HepG2 (cell line): Measurements from ENCODE around the gene SRXN1. TPM values are rescaled to one million over a fixed set of nuclear protein-coding genes. Genes with fewer than 3 reads are reported as not detected.

Source experiments
- CC2D1A ChIP-seq: sonication (generic); formaldehyde crosslinking; IDR thresholded peaks from 2 replicates; pipeline ENCODE4 v1.8.1; 2023; ENCODE audit warnings: mild to moderate bottlenecking, missing genetic modification reagents
- CEBPZ ChIP-seq: IDR thresholded peaks from 2 replicates; pipeline ENCODE4 v1.6.1; 2012; ENCODE audit warnings: low read length, improper control_type of control experiment
- HMG20B ChIP-seq: conservative IDR thresholded peaks from 2 replicates; pipeline ENCODE4 v1.6.1; 2016; ENCODE audit warnings: missing genetic modification reagents, missing compliant biosample characterization
- MAF1 ChIP-seq: sonication (generic); formaldehyde crosslinking; IDR thresholded peaks from 2 replicates; pipeline ENCODE4 v1.5.0; 2020; ENCODE audit warnings: missing genetic modification reagents, borderline replicate concordance
- PHF20 ChIP-seq: sonication (generic); formaldehyde crosslinking; IDR thresholded peaks from 2 replicates; pipeline ENCODE4 v1.5.0; 2020; ENCODE audit warnings: mild to moderate bottlenecking, missing genetic modification reagents
- RBFOX2 ChIP-seq: fragments of 200-400 bp; formaldehyde crosslinking; IDR thresholded peaks from 2 replicates; pipeline ENCODE4 v1.6.1; 2017; ENCODE audit warnings: low read depth, mild to moderate bottlenecking, low read length
- RERE ChIP-seq: IDR thresholded peaks from 2 replicates; pipeline ENCODE4 v1.6.1; 2016; ENCODE audit warnings: low read depth, missing genetic modification reagents, missing compliant biosample characterization
- SOX13 ChIP-seq, 3 experiments: fragments of 450-650 bp in 1 of 3; sonication (generic) in 1 of 3; formaldehyde crosslinking in 1 of 3; IDR thresholded peaks in 2 of 3; conservative IDR thresholded peaks in 1 of 3; 2 replicates each; pipeline versions ENCODE4 v1.5.0 to v1.6.1; 2016 to 2020; ENCODE audit warnings: antibody characterized with exemption in 1 of 3, mild to moderate bottlenecking in 1 of 3, missing compliant biosample characterization in 1 of 3, missing genetic modification reagents in 1 of 3, moderate library complexity in 1 of 3
- TBX2 ChIP-seq: sonication (generic); formaldehyde crosslinking; IDR thresholded peaks from 2 replicates; pipeline ENCODE4 v1.5.0; 2020; ENCODE audit warnings: missing genetic modification reagents, mild to moderate bottlenecking, borderline replicate concordance
- WIZ ChIP-seq: sonication (generic); formaldehyde crosslinking; IDR thresholded peaks from 2 replicates; pipeline ENCODE4 v1.5.1; 2020; ENCODE audit warnings: mild to moderate bottlenecking, missing genetic modification reagents
- ZFP36L1 ChIP-seq: sonication (generic); formaldehyde crosslinking; IDR thresholded peaks from 2 replicates; pipeline ENCODE4 v1.8.0; 2022; ENCODE audit warnings: mild to moderate bottlenecking, missing genetic modification reagents, moderate library complexity
- ZFP37 ChIP-seq: sonication (generic); formaldehyde crosslinking; IDR thresholded peaks from 2 replicates; pipeline ENCODE4 v1.4.0; 2020; ENCODE audit warnings: missing genetic modification reagents, borderline replicate concordance
- ZNF619 ChIP-seq: sonication (generic); formaldehyde crosslinking; IDR thresholded peaks from 2 replicates; pipeline ENCODE4 v1.4.0; 2020; ENCODE audit warnings: mild to moderate bottlenecking, missing genetic modification reagents
- ZSCAN31 ChIP-seq: sonication (generic); formaldehyde crosslinking; IDR thresholded peaks from 2 replicates; pipeline ENCODE4 v1.5.0; 2020; ENCODE audit warnings: low read depth, mild to moderate bottlenecking, missing genetic modification reagents
- polyA plus RNA-seq, 8 experiments: library from polyadenylated mRNA; depleted of rRNA in 3 of 8; stranded (reverse) in 7 of 8; unstranded in 1 of 8; fragments of >200 nt; fragmentation: Illumina TruSeq in 4 of 8; extraction: Trizol in 4 of 8; gene quantifications; 2 replicates each; pipeline versions ENCODE4 v1.2.1 to v1.2.3, GENCODE V29; 2011 to 2016; ENCODE audit warnings: low read depth in 4 of 8, missing spikeins in 1 of 8, mixed read lengths in 1 of 8; ENCODE audit not compliant: insufficient read depth in 1 of 8
- total RNA-seq, 5 experiments: library from RNA; depleted of rRNA; stranded (reverse); fragments of >200 nt; fragmentation: Illumina TruSeq; extraction: Trizol; gene quantifications; 2 replicates each; pipeline ENCODE4 v1.2.3, GENCODE V29; 2016; ENCODE audit warnings: low read depth in 1 of 5
- TF ChIP-seq, protein P1 (sequence below): IDR thresholded peaks from 2 replicates; pipeline ENCODE4 v1.6.1; 2016
- TF ChIP-seq, protein P2 (sequence below): IDR thresholded peaks from 2 replicates; pipeline ENCODE4 v1.6.1; 2016; ENCODE audit warnings: missing compliant biosample characterization, missing genetic modification reagents, borderline replicate concordance

Gene SRXN1
- total and polyA plus RNA-seq, 2 of the 13 experiments (the other 11 are each of a cell fraction or from before 2014, with no cell fraction given), result 29.9 to 87.7 TPM

- TF ChIP-seq, protein P1, sequence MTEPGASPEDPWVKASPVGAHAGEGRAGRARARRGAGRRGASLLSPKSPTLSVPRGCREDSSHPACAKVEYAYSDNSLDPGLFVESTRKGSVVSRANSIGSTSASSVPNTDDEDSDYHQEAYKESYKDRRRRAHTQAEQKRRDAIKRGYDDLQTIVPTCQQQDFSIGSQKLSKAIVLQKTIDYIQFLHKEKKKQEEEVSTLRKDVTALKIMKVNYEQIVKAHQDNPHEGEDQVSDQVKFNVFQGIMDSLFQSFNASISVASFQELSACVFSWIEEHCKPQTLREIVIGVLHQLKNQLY, result no peak
- TF ChIP-seq ZFP36L1 (no peak), RERE (CRISPR knock-in tag) (no peak; the same call in 1 of the 2 replicates), ZNF619 (CRISPR knock-in tag) (0 out of 2 replicates have a peak, but pooled peaks have one; percentile 33), CC2D1A (CRISPR knock-in tag) (no peak), WIZ (no peak), MAF1 (CRISPR knock-in tag) (no peak), PHF20 (CRISPR knock-in tag) (no peak), RBFOX2 (no peak), ZSCAN31 (CRISPR knock-in tag) (no peak), CEBPZ (no peak), ZFP37 (CRISPR knock-in tag) (no peak), HMG20B (CRISPR knock-in tag) (no peak), SOX13 (IDR thresholded peaks at IDR 0.05) (no peak), SOX13 (CRISPR knock-in tag; conservative IDR thresholded peaks at IDR 0.05 in 1 of 2, IDR thresholded peaks at IDR 0.05 in 1 of 2) (0 out of 4 replicates have a peak, but pooled peaks of 1 of the 2 experiments have one; percentile 11), TBX2 (CRISPR knock-in tag) (no peak; the same call in 1 of the 2 replicates)
- TF ChIP-seq, protein P2, sequence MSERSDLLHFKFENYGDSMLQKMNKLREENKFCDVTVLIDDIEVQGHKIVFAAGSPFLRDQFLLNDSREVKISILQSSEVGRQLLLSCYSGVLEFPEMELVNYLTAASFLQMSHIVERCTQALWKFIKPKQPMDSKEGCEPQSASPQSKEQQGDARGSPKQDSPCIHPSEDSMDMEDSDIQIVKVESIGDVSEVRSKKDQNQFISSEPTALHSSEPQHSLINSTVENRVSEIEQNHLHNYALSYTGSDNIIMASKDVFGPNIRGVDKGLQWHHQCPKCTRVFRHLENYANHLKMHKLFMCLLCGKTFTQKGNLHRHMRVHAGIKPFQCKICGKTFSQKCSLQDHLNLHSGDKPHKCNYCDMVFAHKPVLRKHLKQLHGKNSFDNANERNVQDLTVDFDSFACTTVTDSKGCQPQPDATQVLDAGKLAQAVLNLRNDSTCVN, result peak; percentile 18; the same call in 1 of the 2 replicates
These were observed 1.0 kb downstream of the SRXN1 start (continued) for GRCh38 chr20:651713-652614.
